HS-27A (cell line): ENCODE data around the gene WSB2.
A peak's percentile ranks its signal among the peaks of the same experiment; 100 is the strongest.

Source experiments
- DNase-seq: peaks from one replicate; pipeline ENCODE4 v3.0.0-alpha.2; 2012; ENCODE audit warnings: low read depth, missing footprints

Gene WSB2

GRCh38 chr12:117986705-117987469 is 74.1 kb downstream of the WSB2 start:
- peak; percentile 80 for DNase-seq

GRCh38 chr12:117985182-117985581 is 75.8 kb downstream of the WSB2 start:
- DNase-seq, result peak; percentile 46
